ENCODE results near the gene MTERF1. TPM values are rescaled to one million over a fixed set of nuclear protein-coding genes. Genes with fewer than 3 reads are reported as not detected.
A peak's percentile ranks its signal among the peaks of the same experiment; 100 is the strongest.
"Not testable (repeated sequence)": the region's sequence is repeated elsewhere in the genome, so short reads cannot be mapped to it uniquely, and the experiment has no call there.

Gene MTERF1
- polyA plus RNA-seq, 1 donor from 2014 or later: 12.4 TPM

GRCh38 chr7:91865511-91865910 is 15.0 kb downstream of the MTERF1 start:
- H3K4me3 Mint-ChIP-seq: no peak overlapping the region
- H3K9me3 Mint-ChIP-seq: peaks cover 0 to 2% (median 0%) of the 10 kb centered on the region in 3 donors
- peaks cover 5 to 14% (median 10%) of the 10 kb centered on the region in 3 donors for H3K4me1 Mint-ChIP-seq
- no peaks in the 10 kb centered on the region for H3K27me3 Mint-ChIP-seq
- no peaks in the 10 kb centered on the region for H3K36me3 Mint-ChIP-seq
- H3K27ac Mint-ChIP-seq: no peak overlapping the region

- not testable (repeated sequence) for H3K36me3 Mint-ChIP-seq, H3K27ac Mint-ChIP-seq, H3K27me3 Mint-ChIP-seq, H3K4me3 Mint-ChIP-seq, H3K9me3 Mint-ChIP-seq
- H3K4me1 Mint-ChIP-seq: peaks cover 3 to 14% (median 8%) of the 10 kb centered on the region in 3 donors
Measured at GRCh38 chr7:91864604-91865003, 15.9 kb downstream of the MTERF1 start.

- H3K9me3 Mint-ChIP-seq: peaks cover 0 to 2% (median 0%) of the 10 kb centered on the region in 3 donors
- no peaks in the 10 kb centered on the region for H3K36me3 Mint-ChIP-seq
- H3K27me3 Mint-ChIP-seq: no peaks in the 10 kb centered on the region
- H3K4me3 Mint-ChIP-seq: no peak overlapping the region
- no peak overlapping the region for H3K27ac Mint-ChIP-seq
- peaks cover 3 to 14% (median 8%) of the 10 kb centered on the region in 3 donors for H3K4me1 Mint-ChIP-seq
Measured at GRCh38 chr7:91864070-91864469, 16.4 kb downstream of the MTERF1 start.

GRCh38 chr7:91852263-91852741 is 28.2 kb downstream of the MTERF1 start:
- Mint-ChIP-seq H3K9me3 (peaks cover 3 to 11% (median 8%) of the 10 kb centered on the region in 3 donors), H3K27me3 (no peaks in the 10 kb centered on the region), H3K4me1 (peaks cover 4 to 5% (median 4%) of the 10 kb centered on the region in 3 donors), H3K36me3 (peaks cover 17% of the 10 kb centered on the region), H3K27ac (no peak overlapping the region), H3K4me3 (no peak overlapping the region)

- no peak overlapping the region for H3K4me3 Mint-ChIP-seq
- peaks cover 2 to 5% (median 4%) of the 10 kb centered on the region in 3 donors for H3K4me1 Mint-ChIP-seq
- no peaks in the 10 kb centered on the region for H3K27me3 Mint-ChIP-seq
- H3K9me3 Mint-ChIP-seq: peaks cover 3 to 10% (median 8%) of the 10 kb centered on the region in 3 donors
- H3K36me3 Mint-ChIP-seq: peaks cover 14% of the 10 kb centered on the region
- H3K27ac Mint-ChIP-seq: no peak overlapping the region
Measured at GRCh38 chr7:91850455-91850854, 30.0 kb downstream of the MTERF1 start.

- peaks cover 6 to 12% (median 11%) of the 10 kb centered on the region in 3 donors for H3K4me1 Mint-ChIP-seq
- peaks cover 0 to 6% (median 4%) of the 10 kb centered on the region in 3 donors for H3K9me3 Mint-ChIP-seq
- H3K27ac Mint-ChIP-seq: no peak overlapping the region
Measured at GRCh38 chr7:91847876-91848588, 32.5 kb downstream of the MTERF1 start.

GRCh38 chr7:91847231-91847630 is 33.3 kb downstream of the MTERF1 start:
- peaks cover 6 to 12% (median 11%) of the 10 kb centered on the region in 3 donors for H3K4me1 Mint-ChIP-seq
- H3K27me3 Mint-ChIP-seq: no peaks in the 10 kb centered on the region
- H3K4me3 Mint-ChIP-seq: no peak overlapping the region
- H3K9me3 Mint-ChIP-seq: peaks cover 0 to 4% (median 2%) of the 10 kb centered on the region in 3 donors
- H3K36me3 Mint-ChIP-seq: peaks cover 6% of the 10 kb centered on the region
- no peak overlapping the region for H3K27ac Mint-ChIP-seq

More at GRCh38 chr7:91847876-91848588, 32.5 kb downstream of the MTERF1 start:
- H3K4me3 Mint-ChIP-seq: no peak overlapping the region
- H3K36me3 Mint-ChIP-seq: peaks cover 7% of the 10 kb centered on the region
- H3K27me3 Mint-ChIP-seq: no peaks in the 10 kb centered on the region

GRCh38 chr7:91846436-91846835 is 34.1 kb downstream of the MTERF1 start:
- Mint-ChIP-seq H3K27me3 (no peaks in the 10 kb centered on the region), H3K27ac (no peak overlapping the region), H3K4me3 (no peak overlapping the region), H3K36me3 (peaks cover 4% of the 10 kb centered on the region), H3K9me3 (peaks cover 1 to 5% (median 2%) of the 10 kb centered on the region in 3 donors), H3K4me1 (peaks cover 6 to 12% (median 11%) of the 10 kb centered on the region in 3 donors)

GRCh38 chr7:91843831-91844230 is 36.7 kb downstream of the MTERF1 start:
- Mint-ChIP-seq H3K9me3 (peaks cover 5% of the 10 kb centered on the region in 3 donors), H3K4me3 (peak overlapping the region in 1 of 4 donors; percentile 1), H3K4me1 (peaks cover 8 to 12% (median 11%) of the 10 kb centered on the region in 3 donors)

GRCh38 chr7:91838439-91838838 is 42.1 kb downstream of the MTERF1 start:
- Mint-ChIP-seq H3K4me3 (no peak overlapping the region), H3K36me3 (peaks cover 5% of the 10 kb centered on the region), H3K27ac (no peak overlapping the region), H3K4me1 (peaks cover 0 to 2% (median under 1%) of the 10 kb centered on the region in 3 donors), H3K27me3 (no peaks in the 10 kb centered on the region), H3K9me3 (peaks cover 1 to 5% (median 3%) of the 10 kb centered on the region in 3 donors)

More at GRCh38 chr7:91843831-91844230, 36.7 kb downstream of the MTERF1 start:
- Mint-ChIP-seq H3K36me3 (peaks cover 5% of the 10 kb centered on the region), H3K27ac (peak overlapping the region in 1 of 3 donors; percentile 61), H3K27me3 (no peaks in the 10 kb centered on the region)

- no peak overlapping the region for H3K4me3 Mint-ChIP-seq
- H3K36me3 Mint-ChIP-seq: peaks cover 7% of the 10 kb centered on the region
- H3K27me3 Mint-ChIP-seq: no peaks in the 10 kb centered on the region
- peaks cover 1 to 5% (median 3%) of the 10 kb centered on the region in 3 donors for H3K9me3 Mint-ChIP-seq
- H3K4me1 Mint-ChIP-seq: peaks cover 0 to 2% (median 0%) of the 10 kb centered on the region in 3 donors
- H3K27ac Mint-ChIP-seq: no peak overlapping the region
Measured at GRCh38 chr7:91837397-91838070, 43.0 kb downstream of the MTERF1 start.

GRCh38 chr7:91835826-91836368 is 44.6 kb downstream of the MTERF1 start:
- Mint-ChIP-seq H3K4me3 (no peak overlapping the region), H3K36me3 (peaks cover 4% of the 10 kb centered on the region), H3K27ac (no peak overlapping the region), H3K27me3 (no peaks in the 10 kb centered on the region), H3K9me3 (no peaks in the 10 kb centered on the region), H3K4me1 (no peaks in the 10 kb centered on the region)

- no peaks in the 10 kb centered on the region for H3K4me1 Mint-ChIP-seq
- no peak overlapping the region for H3K27ac Mint-ChIP-seq
- no peak overlapping the region for H3K4me3 Mint-ChIP-seq
- no peaks in the 10 kb centered on the region for H3K9me3 Mint-ChIP-seq
- no peaks in the 10 kb centered on the region for H3K27me3 Mint-ChIP-seq
- H3K36me3 Mint-ChIP-seq: peaks cover 4% of the 10 kb centered on the region
Measured at GRCh38 chr7:91835091-91835825, 45.2 kb downstream of the MTERF1 start.

GRCh38 chr7:91832493-91833045 is 47.9 kb downstream of the MTERF1 start:
- Mint-ChIP-seq H3K36me3 (peaks cover 3% of the 10 kb centered on the region), H3K27me3 (peaks cover 2% of the 10 kb centered on the region), H3K27ac (no peak overlapping the region), H3K4me3 (no peak overlapping the region), H3K4me1 (peaks cover 0 to 3% (median 3%) of the 10 kb centered on the region in 3 donors), H3K9me3 (no peaks in the 10 kb centered on the region)

All from IgD-negative memory B cell (primary cell).